HG02642 (cell line): ENCODE measurements around the gene PLK5.
"Not testable (repeated sequence)": the region's sequence is repeated elsewhere in the genome, so short reads cannot be mapped to it uniquely, and the experiment has no call there.

Experiments used
- ATAC-seq: cut with Tn5 transposase; IDR thresholded peaks from one replicate; pipeline ENCODE4 v1.9.1; 2021; ENCODE audit warnings: mild to moderate bottlenecking; ENCODE audit not compliant: unreplicated experiment, poor library complexity

Gene PLK5

GRCh38 chr19:1522061-1522460, 1.8 kb upstream of the PLK5 start:
- ATAC-seq = no peak

- ATAC-seq = no peak
Observed at GRCh38 chr19:1522838-1523237, 1.0 kb upstream of the PLK5 start.

GRCh38 chr19:1524287-1524971, 552 bp downstream of the PLK5 start:
- no peak for ATAC-seq

- ATAC-seq = no peak
Observed at GRCh38 chr19:1524972-1525325, 1.1 kb downstream of the PLK5 start.

DNA sequence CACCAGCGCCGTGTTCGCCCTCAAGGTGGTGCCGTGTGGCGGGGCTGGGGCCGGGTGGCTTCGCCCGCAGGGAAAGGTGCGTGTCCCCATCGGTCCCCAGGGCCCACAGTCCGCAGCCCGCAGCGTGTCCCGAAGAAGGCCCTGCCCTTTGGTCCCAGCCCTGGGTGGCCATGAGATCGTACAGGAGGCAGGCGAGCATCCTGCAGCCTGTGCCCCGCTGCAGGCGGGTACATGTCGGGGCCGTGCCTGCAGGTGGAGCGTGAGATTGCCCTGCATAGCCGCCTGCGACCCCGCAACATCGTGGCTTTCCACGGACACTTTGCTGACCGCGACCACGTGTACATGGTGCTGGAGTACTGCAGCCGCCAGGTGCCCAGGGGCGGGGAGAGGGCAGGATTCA, 1.5 kb downstream of the PLK5 start:
- no peak for ATAC-seq

- no peak for ATAC-seq
Observed at GRCh38 chr19:1526066-1526778, 2.3 kb downstream of the PLK5 start.

DNA sequence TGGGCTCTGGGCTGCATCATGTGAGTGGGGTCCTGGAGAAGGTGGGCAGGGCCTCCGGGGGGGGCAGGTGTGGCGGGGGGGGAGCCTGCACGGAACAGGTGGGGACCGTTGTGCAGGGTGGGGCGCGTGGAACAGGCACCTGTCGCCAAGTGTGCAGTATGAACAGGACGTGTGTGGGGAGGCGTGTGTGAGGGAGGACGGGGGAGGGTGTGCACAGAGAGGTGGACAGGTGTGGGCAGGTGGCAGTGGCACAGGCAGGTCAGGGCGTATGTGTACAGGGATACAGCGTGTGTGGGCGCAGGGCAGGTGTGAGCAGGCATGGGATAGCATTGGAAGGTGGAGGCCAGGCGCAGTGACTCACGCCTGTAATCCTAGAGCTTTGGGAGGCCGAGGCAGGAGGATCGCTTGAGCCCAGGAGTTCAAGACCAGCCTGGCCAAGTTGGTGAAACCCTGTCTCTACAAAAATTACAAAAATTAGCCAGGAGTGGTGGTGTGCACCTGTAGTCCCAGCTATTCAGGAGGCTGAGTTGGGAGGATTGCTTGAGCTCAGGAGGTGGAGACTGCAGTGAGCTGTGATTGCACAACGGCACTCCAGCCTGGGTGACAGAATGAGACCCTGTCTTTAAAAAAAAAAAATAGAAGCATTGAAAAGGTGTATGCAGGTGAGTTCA, 3.2 kb downstream of the PLK5 start:
- ATAC-seq = no peak

- ATAC-seq = no peak
Observed at GRCh38 chr19:1527650-1528309, 3.9 kb downstream of the PLK5 start.

GRCh38 chr19:1528596-1529429, 4.9 kb downstream of the PLK5 start:
- no peak for ATAC-seq

DNA sequence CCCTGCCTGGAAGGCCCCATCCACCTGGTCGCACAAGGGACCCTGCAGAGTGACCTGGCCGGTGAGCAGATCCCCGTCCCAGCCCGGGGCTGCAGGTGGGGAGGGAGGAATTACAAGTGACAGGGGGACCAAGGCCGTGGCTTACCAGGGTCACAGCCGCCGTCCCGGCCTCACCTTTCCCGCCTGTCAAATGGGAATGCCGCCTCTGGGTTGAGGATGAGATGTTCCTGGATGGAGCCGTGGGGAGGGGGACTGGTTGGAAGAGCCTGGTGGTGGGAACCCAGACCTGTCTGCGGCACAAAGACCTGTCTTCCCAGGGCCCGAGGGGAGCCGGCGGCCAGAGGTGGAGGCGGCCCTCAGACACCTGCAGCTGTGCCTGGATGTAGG, 5.5 kb downstream of the PLK5 start:
- no peak for ATAC-seq

DNA sequence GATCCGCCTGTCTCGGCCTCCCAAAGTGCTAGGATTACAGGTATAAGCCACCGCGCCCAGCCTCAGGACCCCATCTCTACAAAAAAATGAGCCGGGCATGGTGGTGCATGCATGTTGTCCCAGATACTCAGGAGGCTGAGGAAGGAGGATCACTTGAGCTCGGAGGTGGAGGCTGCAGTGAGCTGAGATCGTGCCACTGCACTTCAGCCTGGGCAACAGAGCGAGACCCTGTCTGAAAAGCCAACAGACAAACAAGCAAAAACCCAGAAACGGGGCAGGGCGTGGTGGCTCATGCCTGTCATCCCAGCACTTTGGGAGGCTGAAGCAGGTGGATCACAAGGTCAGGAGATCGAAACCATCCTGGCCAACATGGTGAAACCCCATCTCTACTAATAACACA, 7.0 kb downstream of the PLK5 start:
- not testable (repeated sequence) for ATAC-seq

DNA sequence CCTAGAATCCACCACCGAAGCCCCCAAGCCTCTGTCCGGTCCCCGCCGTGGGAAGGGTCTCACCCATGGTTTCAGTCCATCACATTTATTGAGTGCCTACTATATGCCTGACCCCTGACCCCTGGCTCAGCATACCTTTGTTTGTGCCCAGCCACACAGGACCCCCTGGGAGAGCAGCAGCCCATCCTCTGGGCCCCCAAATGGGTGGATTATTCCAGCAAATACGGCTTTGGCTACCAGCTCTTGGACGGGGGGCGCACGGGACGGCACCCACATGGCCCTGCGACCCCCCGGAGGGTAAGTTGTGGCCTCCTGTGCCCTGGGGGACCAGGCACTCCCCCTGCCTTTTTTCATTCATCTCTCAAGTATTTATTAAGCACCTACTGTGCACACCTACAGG, 7.7 kb downstream of the PLK5 start:
- no peak for ATAC-seq

- ATAC-seq = no peak
Observed at GRCh38 chr19:1532003-1532402, 8.1 kb downstream of the PLK5 start.

DNA sequence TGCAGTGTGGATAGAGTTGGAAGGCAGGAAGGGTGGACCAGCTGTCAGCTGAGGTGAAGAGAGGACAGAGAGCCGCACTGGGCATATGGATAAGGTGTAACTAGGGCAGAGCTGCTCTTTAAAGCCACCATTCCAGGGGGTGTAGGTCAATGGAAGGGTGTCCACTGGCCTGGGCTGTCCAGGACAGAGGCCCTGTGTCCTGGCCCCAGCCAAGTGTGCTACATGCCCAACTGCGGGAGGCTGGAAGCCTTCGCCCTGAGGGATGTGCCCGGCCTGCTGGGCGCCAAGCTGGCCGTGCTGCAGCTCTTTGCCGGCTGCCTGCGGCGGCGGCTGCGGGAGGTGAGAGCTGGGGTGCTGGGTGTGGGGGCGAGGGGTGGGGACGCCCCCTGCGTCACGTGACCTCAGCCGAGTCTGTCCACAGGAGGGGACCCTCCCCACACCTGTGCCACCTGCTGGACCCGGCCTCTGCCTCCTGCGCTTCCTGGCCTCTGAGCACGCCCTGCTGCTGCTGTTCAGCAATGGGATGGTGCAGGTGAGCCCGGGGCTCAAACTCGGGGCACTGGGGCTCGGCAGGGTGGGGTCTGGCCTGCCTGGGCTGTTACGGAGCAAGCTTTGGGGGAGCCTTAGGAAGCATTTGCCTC, 9.8 kb downstream of the PLK5 start:
- no peak for ATAC-seq

DNA sequence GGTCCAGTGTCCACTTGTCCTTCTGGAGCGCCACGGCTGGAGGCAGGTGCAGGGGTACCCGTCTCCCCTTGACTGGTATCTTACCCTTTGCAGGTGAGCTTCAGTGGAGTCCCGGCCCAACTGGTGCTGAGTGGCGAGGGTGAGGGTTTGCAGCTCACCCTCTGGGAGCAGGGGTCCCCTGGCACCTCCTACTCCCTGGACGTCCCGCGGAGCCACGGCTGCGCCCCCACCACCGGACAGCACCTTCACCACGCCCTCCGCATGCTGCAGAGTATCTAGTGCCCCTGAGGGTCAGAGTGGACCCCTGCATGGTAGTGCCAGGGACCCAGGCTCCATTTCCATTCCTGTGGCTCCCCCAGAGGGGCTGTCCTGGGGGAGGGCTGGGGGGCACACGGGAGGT, 11.1 kb downstream of the PLK5 start:
- no peak for ATAC-seq

- ATAC-seq = not testable (repeated sequence)
Observed at GRCh38 chr19:1535699-1536098, 11.8 kb downstream of the PLK5 start.

DNA sequence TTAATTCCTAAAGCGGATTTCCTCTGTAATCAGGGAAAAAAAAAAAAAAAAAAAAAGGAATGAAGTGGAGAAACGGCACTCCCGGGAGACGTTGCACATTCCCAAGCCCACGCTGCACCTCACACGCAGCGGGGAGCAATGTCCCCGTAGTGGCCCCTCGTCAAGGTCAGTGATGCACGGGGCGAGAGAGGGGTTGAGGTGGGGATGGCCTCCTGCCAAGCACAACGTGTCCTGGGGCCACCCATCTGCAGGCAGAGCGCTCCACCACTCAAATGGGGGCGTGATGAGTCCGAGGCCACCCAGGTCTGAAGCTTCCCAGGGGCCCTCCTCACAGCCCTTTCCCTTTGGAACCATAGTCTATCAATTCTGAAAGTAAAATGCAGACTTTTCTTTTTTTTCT, 15.1 kb downstream of the PLK5 start:
- ATAC-seq = no peak

- not testable (repeated sequence) for ATAC-seq
Observed at GRCh38 chr19:1539749-1540148, 15.9 kb downstream of the PLK5 start.

DNA sequence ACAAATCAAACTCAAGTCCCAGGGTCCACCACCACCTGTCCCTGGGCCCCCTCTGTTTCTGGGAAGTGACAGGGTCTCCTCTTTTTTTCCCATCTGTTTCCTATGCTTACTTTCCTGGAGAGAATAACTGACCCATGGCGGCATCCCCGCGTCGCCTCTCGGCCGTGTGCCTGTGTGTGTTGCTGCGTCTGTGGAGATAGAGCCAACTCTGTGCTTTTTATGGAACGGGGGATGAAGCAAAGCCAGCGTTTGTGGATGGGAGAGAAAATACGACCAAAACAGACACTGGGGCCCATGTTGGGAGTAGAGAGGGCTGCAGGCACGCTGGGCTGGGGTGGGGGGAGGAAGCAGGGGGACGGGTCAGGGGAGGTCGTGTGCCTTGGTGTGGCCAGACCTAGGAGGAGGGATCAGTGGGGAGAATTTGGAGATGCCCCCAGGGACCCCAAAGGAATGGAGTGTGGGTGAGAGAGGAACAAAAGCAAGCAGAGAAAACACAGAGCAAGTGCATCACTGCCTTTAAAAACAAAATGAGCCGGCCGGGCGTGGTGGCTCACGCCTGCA, 16.6 kb downstream of the PLK5 start:
- ATAC-seq = no peak
